HepG2 (cell line): Measurements from ENCODE around the gene CEMP1. TPM values are rescaled to one million over a fixed set of nuclear protein-coding genes. Genes with fewer than 3 reads are reported as not detected.
"Not testable (repeated sequence)": the region's sequence is repeated elsewhere in the genome, so short reads cannot be mapped to it uniquely, and the experiment has no call there.

ENCODE experiments used
- ATF2 ChIP-seq: sonication (generic); formaldehyde crosslinking; IDR thresholded peaks from 2 replicates; pipeline ENCODE4 v1.4.0; 2020; ENCODE audit warnings: missing genetic modification reagents
- BRCA1 ChIP-seq: sonication (generic); formaldehyde crosslinking; IDR thresholded peaks from 2 replicates; pipeline ENCODE4 v1.4.0; 2020; ENCODE audit warnings: missing genetic modification reagents
- CBX1 ChIP-seq: IDR thresholded peaks from one replicate; pipeline ENCODE4 v1.6.1; 2016; ENCODE audit warnings: antibody characterized with exemption, low read depth
- FOXO1 ChIP-seq: sonication (generic); formaldehyde crosslinking; IDR thresholded peaks from 2 replicates; pipeline ENCODE4 v1.4.0; 2020; ENCODE audit warnings: missing genetic modification reagents
- FOXP4 ChIP-seq: sonication (generic); formaldehyde crosslinking; IDR thresholded peaks from 2 replicates; pipeline ENCODE4 v1.4.0; 2020; ENCODE audit warnings: missing genetic modification reagents
- GABPB1 ChIP-seq: IDR thresholded peaks from 2 replicates; pipeline ENCODE4 v1.6.1; 2016; ENCODE audit warnings: mild to moderate bottlenecking, missing genetic modification reagents, moderate library complexity, missing compliant biosample characterization
- HDAC2 ChIP-seq: sonication (generic); formaldehyde crosslinking; IDR thresholded peaks from 2 replicates; pipeline ENCODE4 v1.4.0; 2020; ENCODE audit warnings: missing genetic modification reagents
- HIC2 ChIP-seq: sonication (generic); formaldehyde crosslinking; IDR thresholded peaks from 2 replicates; pipeline ENCODE4 v1.9.0; 2022; ENCODE audit warnings: low read depth, missing genetic modification reagents
- MYC ChIP-seq: sonication (generic); formaldehyde crosslinking; IDR thresholded peaks from 2 replicates; pipeline ENCODE4 v1.9.0; 2021; ENCODE audit warnings: missing genetic modification reagents, borderline replicate concordance
- NCOA2 ChIP-seq: sonication (generic); formaldehyde crosslinking; IDR thresholded peaks from 2 replicates; pipeline ENCODE4 v1.8.0; 2022; ENCODE audit warnings: inconsistent platforms
- NCOR1 ChIP-seq: fragments of 200-600 bp; sonication (generic); IDR thresholded peaks from 2 replicates; pipeline ENCODE4 v1.7.0; 2017; ENCODE audit warnings: antibody characterized with exemption, low read length, borderline replicate concordance
- PHF20 ChIP-seq: sonication (generic); formaldehyde crosslinking; IDR thresholded peaks from 2 replicates; pipeline ENCODE4 v1.5.0; 2020; ENCODE audit warnings: mild to moderate bottlenecking, missing genetic modification reagents
- POLR2A ChIP-seq, 2 experiments: IDR thresholded peaks; 2 replicates each; pipeline ENCODE4 v1.6.1; 2011; ENCODE audit warnings: low read depth in 2 of 2, low read length in 2 of 2, mild to moderate bottlenecking in 1 of 2, moderate library complexity in 1 of 2; ENCODE audit not compliant: insufficient read depth in 1 of 2
- RARA ChIP-seq: IDR thresholded peaks from 2 replicates; pipeline ENCODE4 v1.6.1; 2016; ENCODE audit warnings: missing genetic modification reagents, missing compliant biosample characterization
- SOX6 ChIP-seq, 2 experiments: fragments of 450-650 bp in 1 of 2; sonication (generic) in 1 of 2; formaldehyde crosslinking in 1 of 2; IDR thresholded peaks; 2 replicates each; pipeline versions ENCODE4 v1.4.0 to v1.6.1; 2017 to 2020; ENCODE audit warnings: antibody characterized with exemption in 1 of 2, mild to moderate bottlenecking in 1 of 2, missing genetic modification reagents in 1 of 2
- SP5 ChIP-seq: IDR thresholded peaks from 2 replicates; pipeline ENCODE4 v1.6.1; 2016; ENCODE audit warnings: low read depth, borderline replicate concordance
- ZBTB20 ChIP-seq: sonication (generic); formaldehyde crosslinking; IDR thresholded peaks from 2 replicates; pipeline ENCODE4 v1.8.1; 2023; ENCODE audit warnings: missing genetic modification reagents, low read depth, mild to moderate bottlenecking, borderline replicate concordance
- ZFP90 ChIP-seq: sonication (generic); formaldehyde crosslinking; IDR thresholded peaks from 2 replicates; pipeline ENCODE4 v1.8.0; 2022; ENCODE audit warnings: missing genetic modification reagents, mild to moderate bottlenecking, inconsistent platforms, borderline replicate concordance
- ZFP91 ChIP-seq: sonication (generic); formaldehyde crosslinking; IDR thresholded peaks from 2 replicates; pipeline ENCODE4 v1.9.0; 2022; ENCODE audit warnings: missing genetic modification reagents, mild to moderate bottlenecking, borderline replicate concordance
- ZNF121 ChIP-seq: sonication (generic); formaldehyde crosslinking; IDR thresholded peaks from 2 replicates; pipeline ENCODE4 v1.5.0; 2020; ENCODE audit warnings: mild to moderate bottlenecking, missing genetic modification reagents
- ZNF264 ChIP-seq: sonication (generic); formaldehyde crosslinking; IDR thresholded peaks from 2 replicates; pipeline ENCODE4 v1.4.0; 2020; ENCODE audit warnings: missing genetic modification reagents
- ZNF292 ChIP-seq: sonication (generic); formaldehyde crosslinking; IDR thresholded peaks from 2 replicates; pipeline ENCODE4 v1.8.1; 2022; ENCODE audit warnings: mild to moderate bottlenecking, low read depth, missing genetic modification reagents, borderline replicate concordance
- ZNF441 ChIP-seq: sonication (generic); formaldehyde crosslinking; IDR thresholded peaks from 2 replicates; pipeline ENCODE4 v1.7.0; 2021; ENCODE audit warnings: missing genetic modification reagents, borderline replicate concordance
- ZNF549 ChIP-seq: sonication (generic); formaldehyde crosslinking; IDR thresholded peaks from 2 replicates; pipeline ENCODE4 v1.5.0; 2020; ENCODE audit warnings: missing genetic modification reagents
- polyA plus RNA-seq, 8 experiments: library from polyadenylated mRNA; depleted of rRNA in 3 of 8; stranded (reverse) in 7 of 8; unstranded in 1 of 8; fragments of >200 nt; fragmentation: Illumina TruSeq in 4 of 8; extraction: Trizol in 4 of 8; gene quantifications; 2 replicates each; pipeline versions ENCODE4 v1.2.1 to v1.2.3, GENCODE V29; 2011 to 2016; ENCODE audit warnings: low read depth in 4 of 8, missing spikeins in 1 of 8, mixed read lengths in 1 of 8; ENCODE audit not compliant: insufficient read depth in 1 of 8
- total RNA-seq, 5 experiments: library from RNA; depleted of rRNA; stranded (reverse); fragments of >200 nt; fragmentation: Illumina TruSeq; extraction: Trizol; gene quantifications; 2 replicates each; pipeline ENCODE4 v1.2.3, GENCODE V29; 2016; ENCODE audit warnings: low read depth in 1 of 5

Gene CEMP1
- total and polyA plus RNA-seq, 2 of the 13 experiments (the other 11 are each of a cell fraction or from before 2014, with no cell fraction given), result not detected

- TF ChIP-seq ZFP90 (CRISPR knock-in tag) (0 out of 2 replicates have a peak, but pooled peaks have one; percentile 33), ATF2 (peak; percentile 54; the same call in 1 of the 2 replicates), NCOA2 (peak; percentile 53), ZFP91 (CRISPR knock-in tag) (peak; percentile 56), ZNF549 (CRISPR knock-in tag) (0 out of 2 replicates have a peak, but pooled peaks have one; percentile 65), ZNF264 (CRISPR knock-in tag) (0 out of 2 replicates have a peak, but pooled peaks have one; percentile 47), NCOR1 (peak; percentile 38; the same call in 1 of the 2 replicates), PHF20 (0 out of 2 replicates have a peak, but pooled peaks have one; percentile 16), HIC2 (CRISPR knock-in tag) (0 out of 2 replicates have a peak, but pooled peaks have one; percentile 38), RARA (peak; percentile 60), ZNF441 (CRISPR knock-in tag) (0 out of 2 replicates have a peak, but pooled peaks have one; percentile 44), FOXP4 (CRISPR knock-in tag) (peak; percentile 68), FOXO1 (CRISPR knock-in tag) (peak; percentile 81), HDAC2 (CRISPR knock-in tag) (peak; percentile 76), MYC (CRISPR knock-in tag) (peak; percentile 93), SOX6 (CRISPR knock-in tag; IDR thresholded peaks at IDR 0.05) (peak; percentile 58), POLR2A (IDR thresholded peaks at IDR 0.05; ENCODE audit: insufficient read depth in 1 of 2, low read depth in 2 of 2, low read length in 2 of 2) (peak in 1 of 2 experiments; percentile 26; a peak in 1 of 4 replicates), ZNF292 (CRISPR knock-in tag) (peak; percentile 73; the same call in 1 of the 2 replicates), SP5 (CRISPR knock-in tag) (0 out of 2 replicates have a peak, but pooled peaks have one; percentile 23), GABPB1 (peak; percentile 61), BRCA1 (peak; percentile 61; the same call in 1 of the 2 replicates), ZNF121 (CRISPR knock-in tag) (peak; percentile 59; the same call in 1 of the 2 replicates), ZBTB20 (peak; percentile 63; the same call in 1 of the 2 replicates), CBX1 (peak; percentile 23)
- TF ChIP-seq SOX6 (IDR thresholded peaks at IDR 0.05), result not testable (repeated sequence)
These were observed 10.2 kb upstream of the CEMP1 start (continued) for GRCh38 chr16:2541409-2541808.
